IMR-90 (cell line): Measurements from ENCODE around the gene RAPGEF1. TPM values are rescaled to one million over a fixed set of nuclear protein-coding genes. Genes with fewer than 3 reads are reported as not detected.

Experiments used
- ATAC-seq: fragments of 200-7000 bp; cut with Tn5 transposase; 2 replicates; pipeline ENCODE4 v1.9.1; 2020; ENCODE audit warnings: low read depth, mild to moderate bottlenecking, moderate library complexity
- BruUV-seq: library from RNA; stranded (reverse); fragments of 400-500 nt; replicated peaks from 2 replicates; lab custom pipeline; 2021; lab: Mats Ljungman, UMichigan
- CTCF ChIA-PET: fragments of 300-600 bp; formaldehyde crosslinking; extraction: SDS; loops from one replicate; lab custom pipeline; 2021; ENCODE audit warnings: antibody characterized with exemption; lab: Yijun Ruan, JAX
- POLR2A ChIA-PET: fragments of 300-600 bp; sonication (Branson Sonifier 250); formaldehyde crosslinking; loops from one replicate; lab custom pipeline; 2022; ENCODE audit warnings: antibody characterized with exemption; ENCODE audit not compliant: unreplicated experiment; lab: Charles Lee
- DNase-seq: peaks from one replicate; pipeline ENCODE4 v3.0.0; 2013
- H2AFZ ChIP-seq: replicated peaks from 2 replicates; pipeline ENCODE3; 2013; ENCODE audit warnings: low read length, mild to moderate bottlenecking; ENCODE audit not compliant: poor library complexity
- H2AK5ac ChIP-seq: 2 replicates; pipeline ENCODE4 v1.6.1; 2013; ENCODE audit warnings: low read depth, low read length, inconsistent platforms
- H2AK9ac ChIP-seq: replicated peaks from 2 replicates; pipeline ENCODE3; 2013; ENCODE audit warnings: mild to moderate bottlenecking, low read depth, low read length, moderate library complexity; ENCODE audit not compliant: poor library complexity
- H2BK120ac ChIP-seq: 2 replicates; pipeline ENCODE4 v1.6.1; 2013; ENCODE audit warnings: low read depth, low read length, inconsistent platforms
- H2BK15ac ChIP-seq: 3 replicates; pipeline ENCODE4 v1.6.1; 2013; ENCODE audit warnings: low read depth, low read length, inconsistent platforms
- H2BK20ac ChIP-seq: 2 replicates; pipeline ENCODE4 v1.6.1; 2013; ENCODE audit warnings: low read depth, mild to moderate bottlenecking, inconsistent platforms, low read length, moderate library complexity
- H2BK5ac ChIP-seq: 2 replicates; pipeline ENCODE4 v1.6.1; 2013; ENCODE audit warnings: mild to moderate bottlenecking, low read depth, low read length, inconsistent platforms; ENCODE audit not compliant: poor library complexity, severe bottlenecking
- H3K14ac ChIP-seq: replicated peaks from 2 replicates; pipeline ENCODE4 v1.6.1; 2013; ENCODE audit warnings: low read depth, low read length, inconsistent platforms
- H3K18ac ChIP-seq: 2 replicates; pipeline ENCODE4 v1.6.1; 2013; ENCODE audit warnings: low read depth, low read length, control low read depth
- H3K23ac ChIP-seq: 2 replicates; pipeline ENCODE4 v1.6.1; 2013; ENCODE audit warnings: low read depth, low read length, inconsistent platforms
- H3K27ac ChIP-seq: 2 replicates; pipeline ENCODE4 v1.5.1; 2013; ENCODE audit warnings: mild to moderate bottlenecking, control low read depth, low read length; ENCODE audit not compliant: insufficient read depth
- H3K27me3 ChIP-seq: 2 replicates; pipeline ENCODE4 v1.6.1; 2013; ENCODE audit warnings: low read length; ENCODE audit not compliant: control insufficient read depth, insufficient read depth
- H3K36me3 ChIP-seq: 2 replicates; pipeline ENCODE4 v1.6.1; 2013; ENCODE audit warnings: low read length, mixed read lengths; ENCODE audit not compliant: control insufficient read depth, insufficient read depth
- H3K4ac ChIP-seq: 2 replicates; pipeline ENCODE4 v1.6.1; 2013; ENCODE audit warnings: low read depth, low read length, inconsistent platforms
- H3K4me1 ChIP-seq: 2 replicates; pipeline ENCODE4 v1.6.1; 2013; ENCODE audit warnings: low read length, mixed read lengths; ENCODE audit not compliant: control insufficient read depth, insufficient read depth
- H3K4me2 ChIP-seq: 2 replicates; pipeline ENCODE4 v1.6.1; 2013; ENCODE audit warnings: low read depth, mild to moderate bottlenecking, control low read depth, low read length, moderate library complexity
- H3K4me3 ChIP-seq: 2 replicates; pipeline ENCODE4 v1.5.1; 2013; ENCODE audit warnings: low read depth, mild to moderate bottlenecking, control low read depth, low read length, moderate library complexity; ENCODE audit not compliant: insufficient read depth
- H3K56ac ChIP-seq: 2 replicates; pipeline ENCODE4 v1.6.1; 2013; ENCODE audit warnings: low read length, inconsistent platforms; ENCODE audit not compliant: insufficient read depth; ENCODE audit errors: extremely low read depth
- H3K79me1 ChIP-seq, 2 experiments: 2 replicates each; pipeline ENCODE4 v1.6.1; 2013; ENCODE audit warnings: low read length in 2 of 2, inconsistent platforms in 1 of 2, low read depth in 1 of 2
- H3K9ac ChIP-seq: 2 replicates; pipeline ENCODE4 v1.6.1; 2013; ENCODE audit warnings: low read depth, low read length, control low read depth
- H3K9me1 ChIP-seq: 2 replicates; pipeline ENCODE4 v1.6.1; 2013; ENCODE audit warnings: low read length, inconsistent platforms; ENCODE audit not compliant: insufficient read depth
- H3K9me3 ChIP-seq: 2 replicates; pipeline ENCODE4 v1.6.1; 2013; ENCODE audit warnings: low read length; ENCODE audit not compliant: control insufficient read depth, insufficient read depth
- H4K20me1 ChIP-seq: 2 replicates; pipeline ENCODE4 v1.6.1; 2013; ENCODE audit warnings: low read length, inconsistent platforms; ENCODE audit not compliant: insufficient read depth
- H4K5ac ChIP-seq: 2 replicates; pipeline ENCODE4 v1.6.1; 2013; ENCODE audit warnings: mild to moderate bottlenecking, low read depth, low read length, control low read depth
- H4K8ac ChIP-seq, 2 experiments: 2 replicates each; pipeline ENCODE4 v1.6.1; 2013; ENCODE audit warnings: low read depth in 2 of 2, low read length in 2 of 2, control low read depth in 1 of 2, inconsistent platforms in 1 of 2
- H4K91ac ChIP-seq: 2 replicates; pipeline ENCODE4 v1.6.1; 2013; ENCODE audit warnings: low read depth, low read length, inconsistent platforms; ENCODE audit not compliant: insufficient read depth
- CEBPB ChIP-seq: IDR thresholded peaks from 2 replicates; pipeline ENCODE4 v1.6.1; 2012; ENCODE audit warnings: low read depth, low read length, improper control_type of control experiment
- MAFK ChIP-seq: IDR thresholded peaks from 2 replicates; pipeline ENCODE4 v1.6.1; 2012; ENCODE audit warnings: low read depth, low read length, improper control_type of control experiment
- MXI1 ChIP-seq: IDR thresholded peaks from 2 replicates; pipeline ENCODE4 v1.6.1; 2012; ENCODE audit warnings: low read depth, mild to moderate bottlenecking, low read length, moderate library complexity, borderline replicate concordance
- RCOR1 ChIP-seq: IDR thresholded peaks from 2 replicates; pipeline ENCODE4 v1.6.1; 2012; ENCODE audit warnings: mild to moderate bottlenecking, low read length, improper control_type of control experiment; ENCODE audit not compliant: insufficient replicate concordance
- SMC3 ChIP-seq: fragments of 150-350 bp; IDR thresholded peaks from 2 replicates; pipeline ENCODE4 v1.6.1; 2016; ENCODE audit warnings: low read depth, mild to moderate bottlenecking, antibody characterized with exemption, low read length, moderate library complexity
- WGBS, 2 experiments: methylation state at CpG; one replicate each; pipeline versions ENCODE4 v1.1.5 to v1.1.7; 2013; ENCODE audit warnings: missing lambda C conversion rate in 2 of 2; ENCODE audit not compliant: insufficient read length in 1 of 2; ENCODE audit errors: extremely low coverage in 2 of 2; 5-methylcytosine and 5-hydroxymethylcytosine counted together
- dilution Hi-C: fragments of 300-500 bp; cut with HindIII; formaldehyde crosslinking; loops from one replicate; pipeline ENCODE4 v1.14.3; 2018; ENCODE audit warnings: low sequenced_read_pairs; ENCODE audit not compliant: unreplicated experiment
- in situ Hi-C: fragments of 300-500 bp; cut with MboI; formaldehyde crosslinking; loops from 3 replicates; pipeline ENCODE4 v1.14.3; 2019; ENCODE audit warnings: low sequenced_read_pairs, inconsistent platforms, mixed read lengths
- intact Hi-C: fragments of 100-400 bp; cut with micrococcal nuclease; formaldehyde crosslinking; loops from 2 replicates; pipeline ENCODE4 v1.10.0; 2022
- polyA plus RNA-seq, 3 experiments: library from polyadenylated mRNA; depleted of rRNA; stranded (reverse); fragments of >200 nt; gene quantifications; 2 replicates each; pipeline ENCODE4 v1.2.3, GENCODE V29; 2012; ENCODE audit warnings: low replicate concordance in 1 of 3
- total RNA-seq: library from RNA; depleted of rRNA; stranded (reverse); fragments of >200 nt; gene quantifications from 2 replicates; pipeline ENCODE4 v1.2.3, GENCODE V29; 2012

Gene RAPGEF1
- total and polyA plus RNA-seq, 2 of the 4 experiments (the other 2 are of a cell fraction): 13.1 to 22.3 TPM

GRCh38 chr9:131616983-131617604 lies 122.8 kb downstream of the RAPGEF1 start:
- Histone ChIP-seq H2AK5ac (no peak overlapping the region), H3K4me2 (no peak overlapping the region), H3K9me3 (no peaks in the 10 kb centered on the region), H2BK120ac (no peak overlapping the region), H2BK15ac (no peak overlapping the region), H3K23ac (no peak overlapping the region), H3K9me1 (peaks cover 19% of the 10 kb centered on the region), H3K79me1 (peaks cover 0 to 5% of the 10 kb centered on the region in 2 experiments; a peak in 1 of 4 replicates), H3K56ac (no peak overlapping the region), H3K27me3 (no peaks in the 10 kb centered on the region), H3K36me3 (peaks cover 38% of the 10 kb centered on the region), H3K4me3 (no peak overlapping the region), H3K4ac (no peak overlapping the region), H3K14ac (no peak overlapping the region), H3K27ac (no peak overlapping the region), H2AK9ac (no peak overlapping the region), H2AFZ (no peak overlapping the region), H3K9ac (no peak overlapping the region), H4K5ac (no peak overlapping the region), H2BK5ac (no peak overlapping the region), H4K91ac (no peak overlapping the region), H3K18ac (no peak overlapping the region), H4K8ac (no peak overlapping the region), H4K20me1 (no peaks in the 10 kb centered on the region), H2BK20ac (no peak overlapping the region), H3K4me1 (peaks cover 2% of the 10 kb centered on the region; the same call in 1 of the 2 replicates)
- DNase-seq (no peak), ATAC-seq (no peak)
- dilution Hi-C loops (no loop called here), intact Hi-C loops (no loop called here), in situ Hi-C loops (no loop called here)
- no TSS peak for BruUV-seq
- TF ChIP-seq MXI1 (no peak), SMC3 (no peak), MAFK (no peak), RCOR1 (no peak), CEBPB (0 out of 2 replicates have a peak, but pooled peaks have one; percentile 29)
- ChIA-PET CTCF (no interaction called here), POLR2A (no interaction called here)
- WGBS, 2 experiments: 90% methylated on average over 4 of the region's 10 CpGs; no CpG with 5 or more reads in 1 of the 2 experiments
